ENCODE data around the gene KLHL22.
"Not testable (repeated sequence)": the region's sequence is repeated elsewhere in the genome, so short reads cannot be mapped to it uniquely, and the experiment has no call there.

Gene KLHL22

GRCh38 chr22:20395907-20396287 lies 99.7 kb downstream of the KLHL22 start:
- no peak for DNase-seq (ENCODE audit: insufficient read length, low spot score)
- no peak for TF ChIP-seq CTCF (IDR thresholded peaks at IDR 0.05; ENCODE audit: insufficient read depth, missing control alignments)
- FAIRE-seq: no peak

- no peak for DNase-seq (ENCODE audit: insufficient read length, low spot score)
- no peak for FAIRE-seq
- no peak for TF ChIP-seq CTCF (IDR thresholded peaks at IDR 0.05; ENCODE audit: insufficient read depth, missing control alignments)
Observed at GRCh38 chr22:20395181-20395906, 100.3 kb downstream of the KLHL22 start.

- no peak for FAIRE-seq
- TF ChIP-seq CTCF (IDR thresholded peaks at IDR 0.05; ENCODE audit: insufficient read depth, missing control alignments): no peak
Observed at GRCh38 chr22:20393705-20394476, 101.7 kb downstream of the KLHL22 start, which contains the start of gene ZNF74. TSS of gene ZNF74 (plus strand) at chr22:20394151. CDS start at chr22:20394629, 478 bp downstream.

GRCh38 chr22:20392983-20393704 lies 102.5 kb downstream of the KLHL22 start:
- no peak for DNase-seq (ENCODE audit: insufficient read length, low spot score)
- FAIRE-seq: no peak
- no peak for TF ChIP-seq CTCF (IDR thresholded peaks at IDR 0.05; ENCODE audit: insufficient read depth, missing control alignments)

More at GRCh38 chr22:20393705-20394476, 101.7 kb downstream of the KLHL22 start, which contains the start of gene ZNF74:
- no peak for DNase-seq (ENCODE audit: insufficient read length, low spot score)

- not testable (repeated sequence) for DNase-seq (ENCODE audit: insufficient read length, low spot score); FAIRE-seq
Observed at GRCh38 chr22:20392365-20392881, 103.2 kb downstream of the KLHL22 start.

Measured in D721Med (cell line).